Measurements from ENCODE around the gene ILF3. TPM values are rescaled to one million over a fixed set of nuclear protein-coding genes. Genes with fewer than 3 reads are reported as not detected.

Gene ILF3
- total RNA-seq, 1 donor from 2014 or later, result 509 TPM

DNA sequence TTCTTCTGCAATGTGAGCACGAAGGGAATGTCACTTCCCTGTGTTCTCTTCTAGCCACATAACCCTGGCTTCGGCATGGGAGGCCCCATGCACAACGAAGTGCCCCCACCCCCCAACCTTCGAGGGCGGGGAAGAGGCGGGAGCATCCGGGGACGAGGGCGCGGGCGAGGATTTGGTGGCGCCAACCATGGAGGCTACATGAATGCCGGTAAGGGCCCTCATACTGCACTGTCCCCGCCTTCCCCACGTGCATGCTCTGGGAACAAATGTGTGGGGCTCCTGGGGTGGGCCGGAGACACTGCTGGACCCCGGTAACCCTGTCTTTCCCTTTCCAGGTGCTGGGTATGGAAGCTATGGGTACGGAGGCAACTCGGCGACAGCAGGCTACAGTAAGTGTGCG lies 29.4 kb downstream of the ILF3 start:
- Mint-ChIP-seq H3K27me3 (ENCODE audit: low read depth) (no peaks in the 10 kb centered on the region), H3K4me3 (ENCODE audit: low read depth) (no peak overlapping the region), H3K4me1 (ENCODE audit: low read depth) (no peaks in the 10 kb centered on the region), H3K36me3 (ENCODE audit: low read depth) (peaks cover 78% of the 10 kb centered on the region), H3K9me3 (no peaks in the 10 kb centered on the region), H3K27ac (no peak overlapping the region)
- intact Hi-C loops (cut with micrococcal nuclease), result no loop called here
- no peak for DNase-seq (ENCODE audit: low spot score)

GRCh38 chr19:10685210-10685609 lies 31.1 kb downstream of the ILF3 start:
- Mint-ChIP-seq H3K27me3 (ENCODE audit: low read depth) (no peaks in the 10 kb centered on the region), H3K9me3 (no peaks in the 10 kb centered on the region), H3K27ac (no peak overlapping the region), H3K36me3 (ENCODE audit: low read depth) (peaks cover 82% of the 10 kb centered on the region), H3K4me3 (ENCODE audit: low read depth) (no peak overlapping the region), H3K4me1 (ENCODE audit: low read depth) (no peaks in the 10 kb centered on the region)
- intact Hi-C loops (cut with micrococcal nuclease), result no loop called here
- DNase-seq (ENCODE audit: low spot score), result no peak

GRCh38 chr19:10686193-10686592 lies 32.0 kb downstream of the ILF3 start:
- Mint-ChIP-seq H3K4me3 (ENCODE audit: low read depth) (no peak overlapping the region), H3K36me3 (ENCODE audit: low read depth) (peaks cover 83% of the 10 kb centered on the region), H3K27ac (no peak overlapping the region), H3K9me3 (no peaks in the 10 kb centered on the region), H3K4me1 (ENCODE audit: low read depth) (no peaks in the 10 kb centered on the region), H3K27me3 (ENCODE audit: low read depth) (no peaks in the 10 kb centered on the region)
- DNase-seq (ENCODE audit: low spot score), result no peak
- intact Hi-C loops (cut with micrococcal nuclease), result no loop called here

DNA sequence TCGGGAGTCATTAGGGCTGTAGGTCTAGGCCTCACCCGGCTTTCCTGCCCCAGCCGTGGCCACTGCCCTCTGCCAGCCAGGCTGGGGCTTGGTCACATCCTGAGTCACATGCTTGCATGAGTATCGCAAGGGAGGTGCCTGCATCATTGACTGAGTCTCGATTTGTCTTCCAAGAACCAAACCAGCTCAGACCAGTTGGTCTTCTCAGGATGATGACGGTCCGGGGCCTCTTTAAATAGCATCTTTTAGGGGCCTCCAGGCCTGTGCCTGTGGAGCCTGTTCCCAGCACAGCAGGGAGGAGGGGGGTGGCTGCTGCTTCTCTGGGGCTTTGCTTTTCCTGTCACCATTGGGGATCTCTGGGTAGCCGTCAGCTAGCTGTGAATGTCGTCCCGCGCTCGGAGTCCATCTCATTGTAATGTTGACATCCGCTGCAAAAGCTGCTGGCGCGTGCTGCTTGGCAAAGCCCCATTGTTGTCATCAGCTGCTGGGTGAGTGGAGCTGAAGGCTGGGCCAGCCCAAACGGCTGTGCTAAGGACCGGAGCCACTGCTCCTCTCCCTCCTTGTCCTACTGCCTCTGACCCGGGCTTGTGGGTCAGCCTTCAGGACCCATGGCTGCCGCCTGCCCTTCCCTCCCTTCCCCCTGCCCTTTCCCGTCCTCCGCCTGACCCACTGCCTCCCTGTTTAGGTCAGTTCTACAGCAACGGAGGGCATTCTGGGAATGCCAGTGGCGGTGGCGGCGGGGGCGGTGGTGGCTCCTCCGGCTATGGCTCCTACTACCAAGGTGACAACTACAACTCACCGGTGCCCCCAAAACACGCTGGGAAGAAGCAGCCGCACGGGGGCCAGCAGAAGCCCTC lies 32.7 kb downstream of the ILF3 start:
- Mint-ChIP-seq H3K27ac (no peak overlapping the region), H3K9me3 (no peaks in the 10 kb centered on the region), H3K27me3 (ENCODE audit: low read depth) (no peaks in the 10 kb centered on the region), H3K36me3 (ENCODE audit: low read depth) (peaks cover 82% of the 10 kb centered on the region), H3K4me3 (ENCODE audit: low read depth) (no peak overlapping the region), H3K4me1 (ENCODE audit: low read depth) (no peaks in the 10 kb centered on the region)
- intact Hi-C loops (cut with micrococcal nuclease), result no loop called here
- no peak for DNase-seq (ENCODE audit: low spot score)

GRCh38 chr19:10687518-10688288 lies 33.6 kb downstream of the ILF3 start:
- Mint-ChIP-seq H3K27ac (no peak overlapping the region), H3K4me3 (ENCODE audit: low read depth) (no peak overlapping the region), H3K4me1 (ENCODE audit: low read depth) (no peaks in the 10 kb centered on the region), H3K27me3 (ENCODE audit: low read depth) (no peaks in the 10 kb centered on the region), H3K9me3 (no peaks in the 10 kb centered on the region), H3K36me3 (ENCODE audit: low read depth) (peaks cover 83% of the 10 kb centered on the region)
- DNase-seq (ENCODE audit: low spot score), result no peak
- intact Hi-C loops (cut with micrococcal nuclease), result no loop called here

DNA sequence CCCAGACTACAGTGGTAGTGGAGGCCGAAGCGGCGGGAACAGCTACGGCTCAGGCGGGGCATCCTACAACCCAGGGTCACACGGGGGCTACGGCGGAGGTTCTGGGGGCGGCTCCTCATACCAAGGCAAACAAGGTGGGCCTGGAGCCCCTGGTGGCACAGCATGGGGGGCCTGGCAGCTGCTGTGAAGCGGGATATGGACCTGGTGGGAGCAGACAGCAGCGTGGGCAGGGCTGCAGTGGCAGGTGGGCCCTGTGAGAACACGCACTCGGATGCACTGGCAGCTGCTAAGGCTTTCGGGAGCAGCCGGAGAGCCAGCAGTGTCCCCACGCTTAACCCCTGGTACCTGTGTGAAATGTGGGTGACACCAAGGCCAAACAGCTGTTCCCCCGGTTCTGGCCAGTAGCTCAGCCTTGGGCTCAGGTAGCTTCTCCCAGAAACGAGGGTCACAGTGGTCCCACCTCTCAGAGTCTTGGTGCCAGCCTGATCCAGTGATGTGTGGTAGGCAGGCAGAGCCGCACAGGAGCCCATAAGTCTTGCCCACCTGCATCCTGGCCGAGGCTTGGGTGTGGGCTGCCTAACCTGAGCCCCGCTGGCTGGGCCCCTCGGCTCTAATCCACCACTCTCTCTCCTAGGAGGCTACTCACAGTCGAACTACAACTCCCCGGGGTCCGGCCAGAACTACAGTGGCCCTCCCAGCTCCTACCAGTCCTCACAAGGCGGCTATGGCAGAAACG lies 34.6 kb downstream of the ILF3 start:
- intact Hi-C loops (cut with micrococcal nuclease), result no loop called here
- no peaks in the 10 kb centered on the region for H3K27me3 Mint-ChIP-seq (ENCODE audit: low read depth)
- peaks cover 77% of the 10 kb centered on the region for H3K36me3 Mint-ChIP-seq (ENCODE audit: low read depth)
- no peaks in the 10 kb centered on the region for H3K9me3 Mint-ChIP-seq
- H3K27ac Mint-ChIP-seq, result no peak overlapping the region
- no peaks in the 10 kb centered on the region for H3K4me1 Mint-ChIP-seq (ENCODE audit: low read depth)
- no peak overlapping the region for H3K4me3 Mint-ChIP-seq (ENCODE audit: low read depth)
- no peak for DNase-seq (ENCODE audit: low spot score)

GRCh38 chr19:10690341-10690781 lies 36.2 kb downstream of the ILF3 start:
- Mint-ChIP-seq H3K27ac (no peak overlapping the region), H3K36me3 (ENCODE audit: low read depth) (peaks cover 64% of the 10 kb centered on the region), H3K27me3 (ENCODE audit: low read depth) (no peaks in the 10 kb centered on the region), H3K9me3 (no peaks in the 10 kb centered on the region), H3K4me3 (ENCODE audit: low read depth) (no peak overlapping the region), H3K4me1 (ENCODE audit: low read depth) (peaks cover 3% of the 10 kb centered on the region)
- intact Hi-C loops (cut with micrococcal nuclease), result no loop called here
- DNase-seq (ENCODE audit: low spot score), result no peak

- no peaks in the 10 kb centered on the region for H3K27me3 Mint-ChIP-seq (ENCODE audit: low read depth)
- H3K9me3 Mint-ChIP-seq, result no peaks in the 10 kb centered on the region
- DNase-seq (ENCODE audit: low spot score), result no peak
- H3K4me3 Mint-ChIP-seq (ENCODE audit: low read depth), result no peak overlapping the region
- peaks cover 61% of the 10 kb centered on the region for H3K36me3 Mint-ChIP-seq (ENCODE audit: low read depth)
- intact Hi-C loops (cut with micrococcal nuclease), result no loop called here
- H3K27ac Mint-ChIP-seq, result no peak overlapping the region
- H3K4me1 Mint-ChIP-seq (ENCODE audit: low read depth), result peaks cover 6% of the 10 kb centered on the region
Observed at GRCh38 chr19:10691178-10691881, 37.2 kb downstream of the ILF3 start.

- no peak for DNase-seq (ENCODE audit: low spot score)
- intact Hi-C loops (cut with micrococcal nuclease), result no loop called here
- Mint-ChIP-seq H3K4me1 (ENCODE audit: low read depth) (peaks cover 8% of the 10 kb centered on the region), H3K27ac (no peak overlapping the region), H3K27me3 (ENCODE audit: low read depth) (no peaks in the 10 kb centered on the region), H3K4me3 (ENCODE audit: low read depth) (no peak overlapping the region), H3K9me3 (no peaks in the 10 kb centered on the region), H3K36me3 (ENCODE audit: low read depth) (peaks cover 56% of the 10 kb centered on the region)
Observed at GRCh38 chr19:10691883-10692282, 37.7 kb downstream of the ILF3 start.

DNA sequence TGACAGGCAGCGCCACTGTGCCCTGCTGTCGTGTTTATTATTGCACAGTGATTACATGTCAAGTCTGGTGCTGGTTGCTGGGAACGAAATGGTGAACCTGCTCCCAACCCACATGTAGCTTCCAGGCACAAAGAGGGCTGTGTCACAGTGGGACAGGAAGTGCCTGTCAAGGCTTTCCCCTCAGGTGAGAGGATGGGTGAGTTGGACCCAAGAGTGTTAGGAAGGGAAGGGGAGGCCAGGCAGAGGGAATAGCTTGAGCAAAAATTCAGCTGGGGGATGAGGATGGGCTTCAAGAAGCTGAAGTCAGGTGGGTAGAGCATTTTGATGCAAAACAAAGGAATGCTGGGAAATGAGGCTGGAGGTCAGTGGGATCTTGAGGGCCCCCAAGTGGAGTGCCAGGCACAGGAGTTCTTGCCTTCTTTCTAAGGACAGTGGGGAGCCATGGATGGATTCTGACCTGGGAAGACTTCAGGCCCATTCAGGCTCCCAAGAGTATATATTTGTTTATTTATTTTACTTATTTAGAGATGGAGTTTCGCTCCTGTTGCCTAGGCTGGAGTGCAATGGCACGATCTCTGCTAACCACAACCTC lies 38.6 kb downstream of the ILF3 start:
- H3K9me3 Mint-ChIP-seq, result no peaks in the 10 kb centered on the region
- H3K4me1 Mint-ChIP-seq (ENCODE audit: low read depth), result peaks cover 8% of the 10 kb centered on the region
- H3K4me3 Mint-ChIP-seq (ENCODE audit: low read depth), result no peak overlapping the region
- intact Hi-C loops (cut with micrococcal nuclease), result no loop called here
- DNase-seq (ENCODE audit: low spot score), result no peak
- H3K27ac Mint-ChIP-seq, result peak overlapping the region; percentile 28
- H3K36me3 Mint-ChIP-seq (ENCODE audit: low read depth), result peaks cover 49% of the 10 kb centered on the region
- H3K27me3 Mint-ChIP-seq (ENCODE audit: low read depth), result no peaks in the 10 kb centered on the region

DNA sequence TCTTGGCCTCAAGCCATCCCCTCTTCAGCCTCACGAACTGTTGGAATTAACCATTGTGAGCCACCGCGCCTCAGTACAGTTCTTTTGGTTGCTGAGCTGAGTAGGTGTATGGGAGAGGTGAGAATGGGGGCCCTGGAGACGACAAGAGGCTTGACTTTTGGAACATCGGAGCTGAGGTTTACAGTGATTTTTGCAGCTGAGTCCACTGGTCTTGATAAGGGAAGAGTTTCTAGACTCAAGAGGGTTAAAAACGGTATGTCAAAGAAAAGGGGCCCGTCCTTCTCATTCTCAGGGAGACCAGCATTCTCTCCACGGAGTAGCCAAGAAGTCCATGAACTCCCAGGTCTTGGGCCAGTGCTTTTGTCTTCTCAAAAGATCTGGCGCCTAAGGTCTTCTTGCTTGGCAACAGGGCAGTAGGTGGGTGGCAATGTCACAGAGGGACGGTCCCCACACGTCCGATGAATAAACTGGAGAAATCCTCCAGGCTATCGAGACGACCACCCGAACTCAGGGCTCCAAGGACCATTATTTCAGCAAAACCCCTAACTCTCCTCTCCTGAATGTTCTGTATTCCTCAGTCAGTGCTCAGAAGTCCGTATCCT lies 40.7 kb downstream of the ILF3 start:
- intact Hi-C loops (cut with micrococcal nuclease), result loop anchor here (5.0 kb wide), 2 partner anchors 43 to 193 kb away; partner anchors contain the start of genes ILF3 and KEAP1
- no peak for DNase-seq (ENCODE audit: low spot score)
- H3K4me1 Mint-ChIP-seq (ENCODE audit: low read depth), result peaks cover 8% of the 10 kb centered on the region
- no peak overlapping the region for H3K27ac Mint-ChIP-seq
- peaks cover 29% of the 10 kb centered on the region for H3K36me3 Mint-ChIP-seq (ENCODE audit: low read depth)
- H3K27me3 Mint-ChIP-seq (ENCODE audit: low read depth), result no peaks in the 10 kb centered on the region
- no peak overlapping the region for H3K4me3 Mint-ChIP-seq (ENCODE audit: low read depth)
- H3K9me3 Mint-ChIP-seq, result no peaks in the 10 kb centered on the region

Data from activated T-helper 2 cell treated with anti-CD3 and anti-CD28 coated beads, Interferon-gamma antibody, Interleukin-2, Interleukin-4, amounts not matched to agents 10 μg/mL and 5 μg/mL and 100 μg/mL, durations not matched to agents 14 hours and 24 hours and 36 hours (primary cell).